K562 treated with DMSO at 1 percent for 48 hours (cell line): ENCODE results near the gene VWA3A. TPM values are rescaled to one million over a fixed set of nuclear protein-coding genes. Genes with fewer than 3 reads are reported as not detected.

Source experiments
- total RNA-seq: library from RNA; unstranded; fragments of 300-600 nt; gene quantifications from 2 replicates; pipeline ENCODE4 v1.2.3, GENCODE V29; 2022; ENCODE audit warnings: low replicate concordance; ENCODE audit errors: extremely low read depth

The VWA3A gene
- not detected in 2 replicates for total RNA-seq

GRCh38 chr16:22092143-22092933, at the start of gene VWA3A:
Gene VWA3A, plus strand, starts transcription at chr16:22092541. Its CDS starts 97 bp downstream, at chr16:22092638.

GRCh38 chr16:22161999-22162655, 69.8 kb downstream of the VWA3A start, which contains the start of gene SDR42E2:
Gene SDR42E2, plus strand, starts transcription at chr16:22162506. Its CDS starts 3,077 bp downstream, at chr16:22165583.

GRCh38 chr16:22206013-22206841, 113.9 kb downstream of the VWA3A start, which contains the start of gene EEF2K:
Gene EEF2K, plus strand, starts transcription at chr16:22206278. Its CDS starts 19,452 bp downstream, at chr16:22225730.

Other genes with a start within 250 kb of the VWA3A start
- gene NPIPB4, start 234.8 kb upstream of the VWA3A start, total RNA-seq: not detected in 2 replicates
- not detected in 2 replicates for gene UQCRC2, start 139.2 kb upstream of the VWA3A start, total RNA-seq
- not detected in 2 replicates for gene PDZD9, start 91.4 kb upstream of the VWA3A start, total RNA-seq
- not detected in 2 replicates for gene MOSMO, start 84.4 kb upstream of the VWA3A start, total RNA-seq
- not detected in 2 replicates for gene SDR42E2, start 70.0 kb downstream of the VWA3A start, total RNA-seq
- gene EEF2K, start 113.7 kb downstream of the VWA3A start, total RNA-seq: not detected in 2 replicates
- not detected in 2 replicates for gene POLR3E, start 204.9 kb downstream of the VWA3A start, total RNA-seq